CD4-positive, alpha-beta T cell (primary cell): ENCODE data around the gene EPB41L4A. TPM values are rescaled to one million over a fixed set of nuclear protein-coding genes. Genes with fewer than 3 reads are reported as not detected.

Experiments
- ATAC-seq: fragments of 200-7000 bp; cut with Tn5 transposase; one replicate; pipeline ENCODE4 v1.10.0; 2022; ENCODE audit warnings: mild to moderate bottlenecking; ENCODE audit not compliant: poor library complexity
- CTCF ChIA-PET: fragments of 350-600 bp; sonication (Branson Sonifier 250); formaldehyde crosslinking; loops from one replicate; lab custom pipeline; 2021; ENCODE audit warnings: antibody characterized with exemption, inconsistent platforms; lab: Charles Lee
- POLR2A ChIA-PET: fragments of 350-600 bp; sonication (Branson Sonifier 250); formaldehyde crosslinking; loops from one replicate; lab custom pipeline; 2021; ENCODE audit warnings: antibody characterized with exemption, inconsistent platforms; lab: Charles Lee
- DNase-seq, 14 experiments: peaks; one replicate each; pipeline ENCODE4 v3.0.0-alpha.2; 2013 to 2020; ENCODE audit warnings: mixed read lengths in 2 of 14
- H3K27ac ChIP-seq, 2 donors: one replicate each; pipeline versions ENCODE4 v1.5.1 to v1.7.0; 2013; ENCODE audit warnings: low read length in 2 of 2, low read depth in 1 of 2, mild to moderate bottlenecking in 1 of 2
- H3K27me3 ChIP-seq, 2 experiments: 1 replicate in 1 of 2; 2 replicates in 1 of 2; pipeline versions ENCODE4 v1.6.1 to v1.7.0; 2013; ENCODE audit warnings: low read length in 2 of 2, control low read depth in 1 of 2, mild to moderate bottlenecking in 1 of 2, moderate library complexity in 1 of 2; ENCODE audit not compliant: insufficient read depth in 2 of 2, control insufficient read depth in 1 of 2
- H3K36me3 ChIP-seq: one replicate; pipeline ENCODE4 v1.6.1; 2013; ENCODE audit warnings: low read length, control low read depth; ENCODE audit not compliant: insufficient read depth
- H3K4me1 ChIP-seq: one replicate; pipeline ENCODE4 v1.6.1; 2013; ENCODE audit warnings: low read length, control low read depth; ENCODE audit not compliant: insufficient read depth
- H3K4me3 ChIP-seq: one replicate; pipeline ENCODE4 v1.5.1; 2013; ENCODE audit warnings: mild to moderate bottlenecking, low read length, moderate library complexity
- H3K9me3 ChIP-seq, 2 experiments: 1 replicate in 1 of 2; 2 replicates in 1 of 2; pipeline versions ENCODE4 v1.6.1 to v1.7.0; 2013; ENCODE audit warnings: low read length in 2 of 2, mild to moderate bottlenecking in 2 of 2, control low read depth in 1 of 2, moderate library complexity in 1 of 2; ENCODE audit not compliant: control insufficient read depth in 1 of 2, insufficient read depth in 1 of 2
- H3K27ac Mint-ChIP-seq: one replicate; pipeline ENCODE4 v1.8.0; 2020; ENCODE audit warnings: mixed read lengths
- H3K27me3 Mint-ChIP-seq: one replicate; pipeline ENCODE4 v1.8.0; 2021; ENCODE audit warnings: mixed read lengths
- H3K36me3 Mint-ChIP-seq: one replicate; pipeline ENCODE4 v1.8.0; 2021; ENCODE audit warnings: low read depth, mixed read lengths
- H3K4me1 Mint-ChIP-seq: one replicate; pipeline ENCODE4 v1.8.0; 2021; ENCODE audit warnings: low read depth, mixed read lengths
- H3K4me3 Mint-ChIP-seq: one replicate; pipeline ENCODE4 v1.8.0; 2020; ENCODE audit warnings: mild to moderate bottlenecking, mixed read lengths
- H3K9me3 Mint-ChIP-seq: one replicate; pipeline ENCODE4 v1.8.0; 2020; ENCODE audit warnings: mixed read lengths
- intact Hi-C, 2 experiments: fragments of 100-400 bp; cut with DNase I in 1 of 2; cut with micrococcal nuclease in 1 of 2; formaldehyde crosslinking; loops; one replicate each; pipeline versions ENCODE4 v1.15.1 to v1.9.0; 2023 to 2025; cut with DNase I, micrococcal nuclease
- total RNA-seq, 174 experiments: library from RNA in 2 of 174; stranded (reverse) in 2 of 174; gene quantifications; one replicate each; pipeline ENCODE4 v1.2.3 and lab custom pipeline; 2021 to 2026
- TF ChIP-seq, protein P1 (sequence below): fragments of 200-600 bp; IDR thresholded peaks from one replicate; pipeline ENCODE4 v1.8.0; 2022; ENCODE audit warnings: antibody characterized with exemption, mild to moderate bottlenecking

The EPB41L4A gene
- total RNA-seq, 2 experiments from 2014 or later, result 0.08 TPM; not detected in 1

DNA sequence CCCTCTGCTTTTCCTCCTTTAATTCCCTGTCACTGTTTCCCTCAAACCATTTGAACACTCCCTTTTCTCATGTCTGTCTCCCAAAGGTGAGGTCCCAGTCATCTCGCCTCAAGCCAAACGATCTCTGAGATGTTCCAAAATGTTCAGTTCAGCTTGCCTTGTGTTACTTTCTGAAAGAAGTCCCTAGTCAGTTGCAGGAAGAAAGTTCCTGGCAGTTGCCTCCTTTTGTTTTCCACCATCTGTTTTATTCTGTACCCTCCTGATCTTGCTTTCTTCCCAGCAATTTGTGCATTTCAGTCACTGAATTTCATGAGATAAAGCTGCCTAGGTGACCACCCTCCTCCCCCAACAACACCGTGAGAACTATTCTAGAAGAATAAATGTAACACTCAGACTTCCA, 277.5 kb downstream of the EPB41L4A start:
- CTCF ChIA-PET, result no interaction called here
- peaks cover 11% of the 10 kb centered on the region for H3K27me3 Mint-ChIP-seq
- Histone ChIP-seq H3K27ac (no peak overlapping the region), H3K36me3 (no peaks in the 10 kb centered on the region), H3K9me3 (no peaks in the 10 kb centered on the region), H3K27me3 (peaks cover 2 to 9% of the 10 kb centered on the region in 2 experiments), H3K4me3 (no peak overlapping the region), H3K4me1 (no peaks in the 10 kb centered on the region)
- no peaks in the 10 kb centered on the region for H3K36me3 Mint-ChIP-seq
- POLR2A ChIA-PET, result no interaction called here
- no peak for DNase-seq
- TF ChIP-seq, protein P1, sequence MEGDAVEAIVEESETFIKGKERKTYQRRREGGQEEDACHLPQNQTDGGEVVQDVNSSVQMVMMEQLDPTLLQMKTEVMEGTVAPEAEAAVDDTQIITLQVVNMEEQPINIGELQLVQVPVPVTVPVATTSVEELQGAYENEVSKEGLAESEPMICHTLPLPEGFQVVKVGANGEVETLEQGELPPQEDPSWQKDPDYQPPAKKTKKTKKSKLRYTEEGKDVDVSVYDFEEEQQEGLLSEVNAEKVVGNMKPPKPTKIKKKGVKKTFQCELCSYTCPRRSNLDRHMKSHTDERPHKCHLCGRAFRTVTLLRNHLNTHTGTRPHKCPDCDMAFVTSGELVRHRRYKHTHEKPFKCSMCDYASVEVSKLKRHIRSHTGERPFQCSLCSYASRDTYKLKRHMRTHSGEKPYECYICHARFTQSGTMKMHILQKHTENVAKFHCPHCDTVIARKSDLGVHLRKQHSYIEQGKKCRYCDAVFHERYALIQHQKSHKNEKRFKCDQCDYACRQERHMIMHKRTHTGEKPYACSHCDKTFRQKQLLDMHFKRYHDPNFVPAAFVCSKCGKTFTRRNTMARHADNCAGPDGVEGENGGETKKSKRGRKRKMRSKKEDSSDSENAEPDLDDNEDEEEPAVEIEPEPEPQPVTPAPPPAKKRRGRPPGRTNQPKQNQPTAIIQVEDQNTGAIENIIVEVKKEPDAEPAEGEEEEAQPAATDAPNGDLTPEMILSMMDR, result no peak
- no peaks in the 10 kb centered on the region for H3K9me3 Mint-ChIP-seq
- no peak for ATAC-seq
- intact Hi-C loops, result no loop called here
- H3K4me1 Mint-ChIP-seq, result peaks cover 2% of the 10 kb centered on the region
- no peak overlapping the region for H3K27ac Mint-ChIP-seq
- no peak overlapping the region for H3K4me3 Mint-ChIP-seq

DNA sequence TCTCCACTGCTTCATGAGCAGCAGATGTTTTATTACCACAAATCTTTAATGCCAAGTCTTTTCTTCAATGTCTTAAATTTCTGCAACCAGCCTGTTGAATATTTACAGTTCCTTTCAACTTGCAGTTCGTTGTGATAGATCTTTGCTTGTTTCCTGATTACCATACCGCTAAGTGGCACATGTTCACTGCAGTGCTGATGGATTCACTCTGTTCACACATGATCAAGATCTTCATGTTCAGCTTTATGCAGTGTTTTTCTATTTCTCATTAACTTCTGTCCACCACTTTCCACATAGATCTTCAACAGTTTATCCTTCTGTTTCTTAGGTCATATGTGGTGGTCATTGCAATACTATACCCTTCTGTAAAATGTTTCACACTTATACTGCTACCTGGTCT, 280.6 kb downstream of the EPB41L4A start:
- Mint-ChIP-seq H3K4me3 (no peak overlapping the region), H3K27me3 (peaks cover 16% of the 10 kb centered on the region), H3K27ac (no peak overlapping the region), H3K9me3 (no peaks in the 10 kb centered on the region), H3K36me3 (no peaks in the 10 kb centered on the region), H3K4me1 (peaks cover 5% of the 10 kb centered on the region)
- Histone ChIP-seq H3K9me3 (no peaks in the 10 kb centered on the region), H3K27ac (no peak overlapping the region), H3K4me1 (no peaks in the 10 kb centered on the region), H3K36me3 (no peaks in the 10 kb centered on the region), H3K4me3 (no peak overlapping the region), H3K27me3 (peaks cover 2 to 9% of the 10 kb centered on the region in 2 experiments)
- ChIA-PET POLR2A (no interaction called here), CTCF (no interaction called here)
- ATAC-seq (no peak), DNase-seq (no peak)
- intact Hi-C loops, result no loop called here
- TF ChIP-seq, protein P1, result no peak

DNA sequence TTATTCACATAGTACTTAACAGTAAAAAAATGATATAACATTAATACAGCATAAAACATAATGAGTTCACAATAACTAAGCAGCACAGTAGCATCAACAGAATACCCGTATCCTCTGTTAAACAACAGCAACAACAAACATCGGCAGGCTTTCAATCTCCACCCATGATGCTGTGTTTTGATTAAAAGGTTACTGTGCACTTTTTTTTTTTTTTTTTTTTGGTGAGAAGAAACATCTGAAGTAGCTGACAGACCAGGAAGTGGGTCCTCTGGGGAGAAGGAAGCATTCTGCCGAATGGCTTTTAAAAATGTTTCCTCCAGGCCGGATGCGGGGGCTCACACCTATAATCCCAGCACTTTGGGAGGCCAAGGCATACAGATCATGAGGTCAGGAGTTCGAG, 282.3 kb downstream of the EPB41L4A start:
- ChIA-PET CTCF (interaction anchor here (0.6 to 0.7 kb wide), 2 partner anchors 338 to 774 kb away, joined by 3 read pairs; no protein-coding TSS in a partner anchor), POLR2A (interaction anchor here (0.7 kb wide), 1 partner anchor 840 kb away, joined by 3 read pairs; the partner anchor contains the start of gene DCP2)
- no peak overlapping the region for H3K4me3 ChIP-seq
- no peaks in the 10 kb centered on the region for H3K4me1 ChIP-seq
- Mint-ChIP-seq H3K4me1 (peaks cover 5% of the 10 kb centered on the region), H3K9me3 (no peaks in the 10 kb centered on the region), H3K4me3 (no peak overlapping the region), H3K36me3 (no peaks in the 10 kb centered on the region), H3K27ac (no peak overlapping the region), H3K27me3 (peaks cover 16% of the 10 kb centered on the region)
- DNase-seq (peak in 1 of 14 experiments; percentile 23), ATAC-seq (no peak)
- H3K27ac ChIP-seq, result no peak overlapping the region
- no peaks in the 10 kb centered on the region for H3K9me3 ChIP-seq
- H3K36me3 ChIP-seq, result no peaks in the 10 kb centered on the region
- H3K27me3 ChIP-seq, result peaks cover 2 to 9% of the 10 kb centered on the region in 2 experiments
- intact Hi-C loops, result no loop called here
- TF ChIP-seq, protein P1, result no peak
